Mononuclear cell (primary cell): ENCODE measurements around the gene SUN1. TPM values are rescaled to one million over a fixed set of nuclear protein-coding genes. Genes with fewer than 3 reads are reported as not detected.
"Not testable (repeated sequence)": the region's sequence is repeated elsewhere in the genome, so short reads cannot be mapped to it uniquely, and the experiment has no call there.

ENCODE experiments used
- H3K27me3 ChIP-seq: 2 replicates; pipeline ENCODE4 v1.6.0; 2011; ENCODE audit warnings: low read length, control low read depth; ENCODE audit not compliant: insufficient read depth
- H3K4me1 ChIP-seq: 2 replicates; pipeline ENCODE4 v1.5.1; 2011; ENCODE audit warnings: mild to moderate bottlenecking, low read length, control low read depth; ENCODE audit not compliant: insufficient read depth
- H3K4me3 ChIP-seq: 2 replicates; pipeline ENCODE4 v1.5.1; 2011; ENCODE audit warnings: mild to moderate bottlenecking, low read length, moderate library complexity
- H3K9me3 ChIP-seq: 2 replicates; pipeline ENCODE4 v1.5.1; 2011; ENCODE audit warnings: low read depth, mild to moderate bottlenecking, control low read depth, low read length
- total RNA-seq: library from RNA; depleted of rRNA; stranded (reverse); fragments of >200 nt; gene quantifications from one replicate; pipeline ENCODE4 v1.2.3, GENCODE V29; 2012

Gene SUN1
- total RNA-seq, 1 donor = 86.3 TPM

DNA sequence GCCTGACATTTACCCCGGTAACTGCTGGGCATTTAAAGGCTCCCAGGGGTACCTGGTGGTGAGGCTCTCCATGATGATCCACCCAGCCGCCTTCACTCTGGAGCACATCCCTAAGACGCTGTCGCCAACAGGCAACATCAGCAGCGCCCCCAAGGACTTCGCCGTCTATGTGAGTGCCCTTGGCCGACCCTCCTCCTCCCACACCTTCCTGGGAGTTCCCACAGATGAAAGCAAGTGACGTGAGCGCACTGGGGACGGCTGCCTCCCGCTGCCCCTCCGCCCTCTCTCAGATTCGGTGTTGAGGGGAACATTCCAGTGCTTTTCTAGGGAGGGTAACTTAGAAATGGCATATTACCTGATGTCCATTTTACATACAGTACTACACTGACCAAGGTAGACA lies 37.1 kb downstream of the SUN1 start:
- Histone ChIP-seq H3K27me3 (no peaks in the 10 kb centered on the region), H3K4me1 (peaks cover 13% of the 10 kb centered on the region), H3K4me3 (no peak overlapping the region), H3K9me3 (no peaks in the 10 kb centered on the region)

DNA sequence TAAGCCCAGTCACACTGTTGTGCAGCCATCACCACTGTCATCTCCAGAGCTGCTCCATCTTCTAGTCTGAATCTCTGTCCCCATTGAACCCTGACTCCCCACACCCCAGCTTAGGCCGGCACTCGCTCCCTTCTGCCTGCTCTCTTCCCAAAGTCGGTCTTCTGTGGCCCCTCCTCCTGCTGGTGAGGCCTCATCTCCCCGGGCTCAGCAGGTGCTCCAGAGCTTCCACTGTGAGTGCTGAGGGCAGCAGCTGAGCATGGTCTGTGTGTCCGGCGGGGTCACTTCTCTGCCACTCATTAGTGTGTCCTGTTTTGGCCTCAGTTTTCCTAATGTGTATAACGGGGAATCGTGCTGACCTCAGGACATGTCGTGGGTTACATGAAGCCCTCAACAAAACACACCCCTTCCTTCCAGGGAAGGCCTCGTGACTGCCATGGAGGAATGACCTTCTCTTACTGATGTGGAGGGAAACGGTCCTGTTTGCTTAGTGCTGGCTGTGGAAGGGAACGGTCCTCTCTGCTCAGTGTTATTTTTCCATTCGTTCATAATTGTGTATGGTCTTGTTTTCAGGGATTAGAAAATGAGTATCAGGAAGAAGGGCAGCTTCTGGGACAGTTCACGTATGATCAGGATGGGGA lies 39.7 kb downstream of the SUN1 start:
- Histone ChIP-seq H3K27me3 (no peaks in the 10 kb centered on the region), H3K9me3 (no peaks in the 10 kb centered on the region), H3K4me3 (no peak overlapping the region), H3K4me1 (peaks cover 21% of the 10 kb centered on the region)

DNA sequence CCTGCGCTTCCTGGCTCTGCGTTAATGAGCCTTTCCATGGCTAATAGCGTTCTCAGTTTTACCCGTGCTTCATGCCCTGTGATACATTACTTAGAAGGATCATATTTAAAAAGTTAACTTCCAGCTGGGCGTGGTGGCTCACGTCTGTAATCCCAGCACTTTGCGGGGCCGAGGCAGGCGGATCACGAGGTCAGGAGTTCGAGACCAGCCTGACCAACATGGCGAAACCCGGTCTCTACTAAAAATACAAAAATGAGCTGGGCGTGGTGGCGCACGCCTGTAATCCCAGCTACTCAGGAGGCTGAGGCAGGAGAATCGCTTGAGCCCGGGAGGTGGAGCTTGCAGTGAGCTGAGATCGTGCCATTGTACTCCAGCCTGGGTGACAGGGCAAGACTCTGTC lies 40.4 kb downstream of the SUN1 start:
- not testable (repeated sequence) for H3K27me3 ChIP-seq, H3K9me3 ChIP-seq, H3K4me3 ChIP-seq
- H3K4me1 ChIP-seq = peaks cover 21% of the 10 kb centered on the region

GRCh38 chr7:873367-874002 lies 41.2 kb downstream of the SUN1 start:
- Histone ChIP-seq H3K27me3 (no peaks in the 10 kb centered on the region), H3K4me3 (no peak overlapping the region), H3K9me3 (no peaks in the 10 kb centered on the region), H3K4me1 (peaks cover 28% of the 10 kb centered on the region)

GRCh38 chr7:874031-874749 lies 41.9 kb downstream of the SUN1 start:
- Histone ChIP-seq H3K27me3 (no peaks in the 10 kb centered on the region), H3K9me3 (no peaks in the 10 kb centered on the region), H3K4me3 (no peak overlapping the region), H3K4me1 (peaks cover 36% of the 10 kb centered on the region)

GRCh38 chr7:875051-875450 lies 42.8 kb downstream of the SUN1 start:
- H3K4me3 ChIP-seq = no peak overlapping the region
- H3K4me1 ChIP-seq = peaks cover 37% of the 10 kb centered on the region
- no peaks in the 10 kb centered on the region for H3K27me3 ChIP-seq
- no peaks in the 10 kb centered on the region for H3K9me3 ChIP-seq

- Histone ChIP-seq H3K27me3 (no peaks in the 10 kb centered on the region), H3K9me3 (no peaks in the 10 kb centered on the region), H3K4me3 (no peak overlapping the region), H3K4me1 (peaks cover 40% of the 10 kb centered on the region)
Measured at GRCh38 chr7:875476-876076, 43.3 kb downstream of the SUN1 start.

DNA sequence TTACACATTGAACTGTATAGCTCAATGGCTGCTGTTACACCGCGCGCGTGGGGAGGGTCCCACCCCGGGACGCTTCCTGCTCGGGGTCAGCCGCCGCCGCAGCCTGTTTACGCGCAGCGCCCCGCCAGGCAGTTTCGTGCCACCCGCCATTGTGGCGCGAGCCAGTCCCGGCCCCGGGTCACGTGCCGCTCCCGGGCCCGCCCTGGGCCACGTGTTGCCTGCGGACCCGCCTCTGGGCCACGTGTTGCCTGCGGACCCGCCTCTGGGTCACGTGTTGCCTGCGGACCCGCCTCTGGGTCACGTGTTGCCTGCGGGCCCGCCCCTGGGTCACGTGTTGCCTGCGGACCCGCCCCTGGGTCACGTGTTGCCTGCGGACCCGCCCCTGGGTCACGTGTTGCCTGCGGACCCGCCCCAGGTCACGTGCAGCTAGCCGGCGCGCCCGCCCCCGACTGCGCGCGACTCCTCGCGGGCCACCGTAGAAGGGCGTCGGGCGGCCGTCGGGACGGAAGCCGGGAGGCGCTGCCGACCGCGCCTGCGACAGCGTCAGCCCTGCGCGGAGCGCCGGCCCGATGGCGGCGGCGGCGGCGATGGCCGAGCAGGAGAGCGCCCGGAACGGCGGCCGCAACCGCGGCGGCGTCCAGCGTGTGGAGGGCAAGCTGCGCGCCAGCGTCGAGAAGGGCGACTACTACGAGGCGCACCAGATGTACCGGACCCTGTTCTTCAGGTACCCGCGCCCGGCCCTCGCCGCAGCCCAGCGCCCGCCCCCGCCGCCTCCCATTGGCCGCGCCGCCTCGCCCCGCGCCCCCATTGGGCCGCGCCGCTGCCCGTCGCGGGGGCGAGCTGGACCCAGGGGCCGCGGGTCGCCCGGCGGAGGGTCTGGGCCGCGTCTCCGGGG lies 44.0 kb downstream of the SUN1 start, which contains the start of gene GET4:
TSS of gene GET4 (plus strand) at position 478 of the 895 bp plus-strand sequence. CDS start at position 570, 92 bp downstream.
- peaks cover 40% of the 10 kb centered on the region for H3K4me1 ChIP-seq
- H3K9me3 ChIP-seq = no peaks in the 10 kb centered on the region
- H3K27me3 ChIP-seq = no peaks in the 10 kb centered on the region
- H3K4me3 ChIP-seq = peak within 1 kb of the TSS; percentile 77

GRCh38 chr7:876972-877311 lies 44.7 kb downstream of the SUN1 start:
- H3K27me3 ChIP-seq = no peaks in the 10 kb centered on the region
- peak overlapping the region; percentile 77 for H3K4me3 ChIP-seq
- H3K9me3 ChIP-seq = no peaks in the 10 kb centered on the region
- peaks cover 40% of the 10 kb centered on the region for H3K4me1 ChIP-seq

GRCh38 chr7:877312-878232 lies 45.3 kb downstream of the SUN1 start:
- peak overlapping the region; percentile 77 for H3K4me3 ChIP-seq
- H3K27me3 ChIP-seq = no peaks in the 10 kb centered on the region
- H3K9me3 ChIP-seq = no peaks in the 10 kb centered on the region
- peaks cover 40% of the 10 kb centered on the region for H3K4me1 ChIP-seq

DNA sequence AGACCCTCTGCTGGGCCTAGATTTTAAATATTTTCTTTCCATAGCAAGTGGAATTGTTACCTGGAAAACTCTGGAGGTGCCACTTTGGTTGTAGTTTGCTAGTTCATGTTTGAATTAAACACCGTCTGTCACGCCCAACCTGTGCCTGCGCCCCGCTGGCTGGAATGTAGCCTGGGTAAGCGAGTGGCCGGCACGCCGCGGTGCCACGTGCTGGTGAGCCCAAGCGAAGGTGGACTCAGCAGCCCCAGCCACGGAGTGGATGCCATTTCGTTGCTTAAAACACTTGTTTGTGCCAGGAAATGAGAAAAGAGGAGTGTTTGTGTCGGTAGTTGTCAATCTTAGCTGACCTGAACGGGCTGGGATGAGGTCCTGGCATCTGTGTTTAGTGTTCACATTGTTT lies 46.8 kb downstream of the SUN1 start:
- Histone ChIP-seq H3K4me1 (peaks cover 28% of the 10 kb centered on the region), H3K27me3 (no peaks in the 10 kb centered on the region), H3K9me3 (no peaks in the 10 kb centered on the region), H3K4me3 (no peak overlapping the region)

DNA sequence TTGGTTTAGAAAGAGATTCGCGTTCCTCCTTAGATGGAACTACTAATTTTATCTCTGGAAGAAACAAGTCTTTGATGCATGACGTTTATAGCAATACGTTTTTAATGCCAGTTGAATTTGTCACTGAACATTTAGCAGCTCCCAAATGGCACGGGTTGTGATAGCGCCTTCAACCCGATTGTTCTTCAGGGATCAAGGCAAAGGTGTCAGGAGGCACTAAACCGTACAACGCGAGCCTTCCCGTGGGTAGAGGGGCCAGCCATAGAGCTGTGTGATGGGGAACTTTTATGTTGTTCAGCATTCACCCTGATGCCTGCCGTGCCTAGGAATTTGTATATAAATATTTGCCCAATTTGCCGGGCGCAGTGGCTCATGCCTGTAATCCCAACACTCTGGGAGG lies 47.4 kb downstream of the SUN1 start:
- Histone ChIP-seq H3K27me3 (no peaks in the 10 kb centered on the region), H3K4me1 (peaks cover 27% of the 10 kb centered on the region), H3K9me3 (no peaks in the 10 kb centered on the region), H3K4me3 (no peak overlapping the region)

GRCh38 chr7:880450-880849 lies 48.2 kb downstream of the SUN1 start:
- H3K27me3 ChIP-seq = no peaks in the 10 kb centered on the region
- no peaks in the 10 kb centered on the region for H3K9me3 ChIP-seq
- H3K4me1 ChIP-seq = peaks cover 25% of the 10 kb centered on the region
- H3K4me3 ChIP-seq = no peak overlapping the region
